GM10847 (cell line): ENCODE measurements around the gene LANCL3.

Source experiments
- POLR2A ChIP-seq: IDR thresholded peaks from 2 replicates; pipeline ENCODE4 v1.6.1; 2011; ENCODE audit not compliant: insufficient read length; ENCODE audit errors: extremely low read depth

The LANCL3 gene

GRCh38 chrX:37677243-37677642, 105.8 kb downstream of the LANCL3 start:
- TF ChIP-seq POLR2A, result no peak

GRCh38 chrX:37677765-37678164, 106.3 kb downstream of the LANCL3 start:
- no peak for TF ChIP-seq POLR2A

DNA sequence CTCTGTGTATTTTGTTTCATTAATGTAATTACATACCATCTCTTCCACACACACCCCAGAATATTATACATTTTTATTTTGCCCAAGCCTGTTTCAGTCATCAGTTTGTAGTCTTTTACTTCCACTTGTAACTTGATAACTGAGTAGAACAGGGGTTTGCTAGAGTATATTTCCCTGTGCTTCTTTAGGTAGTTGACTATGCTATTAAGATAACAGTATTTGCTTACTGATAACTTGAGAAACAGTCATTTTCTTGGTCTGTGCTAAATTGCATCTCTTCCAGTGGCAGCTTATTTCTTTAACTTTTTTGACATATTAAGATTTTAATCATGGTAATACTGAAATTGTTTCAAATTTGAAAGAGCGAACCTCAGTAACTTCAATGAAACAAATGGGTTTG, 107.1 kb downstream of the LANCL3 start:
- no peak for TF ChIP-seq POLR2A

GRCh38 chrX:37679230-37679629, 107.8 kb downstream of the LANCL3 start:
- no peak for TF ChIP-seq POLR2A

- TF ChIP-seq POLR2A, result no peak
Measured at GRCh38 chrX:37679888-37680287, 108.4 kb downstream of the LANCL3 start.

DNA sequence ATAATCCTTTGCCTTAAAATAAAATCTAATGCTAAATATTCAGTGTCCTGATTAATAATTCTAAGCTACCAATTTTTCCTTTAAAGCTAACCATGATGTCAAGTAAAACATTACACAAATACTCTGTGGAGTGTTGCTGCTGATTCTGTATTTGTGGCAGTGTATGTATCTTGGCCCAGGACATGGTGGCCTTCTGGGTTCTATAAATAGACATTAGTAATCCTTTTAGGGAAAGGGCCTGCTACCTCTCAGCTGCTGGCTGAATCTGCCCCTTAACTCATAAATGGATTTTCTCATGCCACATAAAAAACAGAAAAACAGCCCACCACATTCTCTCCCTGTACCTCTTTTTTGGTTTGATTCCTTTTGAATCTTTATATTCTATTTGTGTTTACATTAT, 113.0 kb downstream of the LANCL3 start:
- no peak for TF ChIP-seq POLR2A

DNA sequence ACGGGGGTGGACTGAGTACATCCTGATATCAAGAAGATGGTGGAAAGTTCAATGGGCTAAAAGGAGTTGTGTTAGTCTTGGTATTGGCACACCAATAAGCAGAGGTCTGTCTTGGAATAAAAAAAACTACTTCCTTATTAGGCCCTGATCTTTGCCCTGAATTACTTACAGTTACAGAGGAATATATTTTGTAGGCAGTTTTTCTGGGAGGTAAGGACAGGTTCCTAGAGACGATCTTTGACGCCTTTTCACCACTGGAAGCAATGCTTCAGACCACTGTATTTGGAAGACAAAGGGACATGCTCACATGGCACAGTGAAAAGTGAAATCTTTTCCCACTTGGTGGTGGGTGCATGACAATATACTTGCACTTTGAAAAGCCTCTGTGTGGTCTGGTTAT, 113.5 kb downstream of the LANCL3 start:
- no peak for TF ChIP-seq POLR2A

- no peak for TF ChIP-seq POLR2A
Measured at GRCh38 chrX:37685381-37686359, 114.2 kb downstream of the LANCL3 start, which contains the start of gene XK. Gene XK (plus strand): TSS chrX:37685791. CDS start chrX:37685962, 171 bp downstream.

GRCh38 chrX:37686369-37686995, 115.0 kb downstream of the LANCL3 start:
- no peak for TF ChIP-seq POLR2A

DNA sequence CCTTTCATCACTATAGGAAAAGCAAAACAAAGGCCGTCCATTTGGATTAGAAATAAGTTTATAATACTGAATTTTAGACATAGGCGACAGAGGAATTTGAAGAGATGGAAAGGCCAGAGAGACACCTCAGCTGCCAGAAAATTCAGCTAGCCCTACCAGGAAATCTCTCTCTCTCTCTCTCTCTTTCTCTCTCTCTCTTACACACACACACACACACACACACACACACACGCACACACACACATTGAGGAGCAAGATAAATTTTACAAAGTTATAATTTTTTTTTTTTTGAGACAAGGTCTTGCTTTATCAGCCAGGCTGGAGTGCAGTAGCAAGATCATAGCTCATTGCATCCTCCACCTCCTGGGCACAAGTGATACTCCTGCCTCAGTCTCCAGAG, 115.5 kb downstream of the LANCL3 start:
- TF ChIP-seq POLR2A, result no peak

DNA sequence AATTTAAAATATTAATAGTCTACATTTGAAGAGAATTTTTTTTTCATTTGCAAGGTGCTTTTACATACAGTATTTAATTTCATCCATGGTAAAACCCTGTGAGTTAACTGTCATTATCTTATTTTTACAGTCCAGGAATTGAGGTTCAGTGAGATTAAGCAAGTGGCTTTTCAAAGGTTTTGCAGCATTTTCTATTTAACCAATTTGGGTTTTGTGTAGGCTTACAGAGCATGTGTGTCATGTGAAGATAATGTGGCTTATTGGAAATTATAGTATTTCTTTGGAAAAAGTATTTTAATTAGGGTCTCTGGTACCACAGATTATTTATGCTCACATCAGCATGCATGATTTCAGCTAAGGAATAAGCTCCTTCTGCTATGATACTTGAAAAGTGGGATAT, 118.7 kb downstream of the LANCL3 start:
- no peak for TF ChIP-seq POLR2A

- TF ChIP-seq POLR2A, result no peak
Measured at GRCh38 chrX:37692918-37693317, 121.5 kb downstream of the LANCL3 start.

DNA sequence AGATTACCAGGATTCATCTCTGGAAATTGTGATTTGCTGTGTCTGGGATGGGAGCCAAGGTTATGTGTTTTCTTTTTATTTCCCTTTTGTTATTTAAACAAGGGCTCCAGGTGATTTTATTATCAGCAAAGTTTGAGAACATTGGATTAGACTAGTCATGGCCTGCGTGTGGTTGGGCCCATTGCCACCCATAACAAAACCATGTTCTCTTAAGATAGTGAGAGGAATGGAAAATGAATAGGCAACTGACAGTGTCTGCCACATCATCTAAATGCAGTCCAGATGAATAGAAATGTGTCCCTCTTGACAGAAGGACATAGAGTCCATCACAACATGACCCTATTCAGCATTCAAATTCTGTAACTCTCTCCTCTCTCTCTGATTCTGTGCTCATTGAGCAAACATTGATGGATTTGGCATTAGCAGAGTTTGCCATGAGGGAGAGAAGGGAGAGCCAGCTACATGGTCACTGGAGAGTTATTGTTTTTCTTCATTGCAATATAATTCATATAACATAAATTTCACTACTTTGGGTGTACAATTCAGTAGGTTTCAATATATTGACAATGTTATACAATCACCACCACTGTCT, 125.8 kb downstream of the LANCL3 start:
- TF ChIP-seq POLR2A, result no peak

GRCh38 chrX:37701588-37701987, 130.1 kb downstream of the LANCL3 start:
- no peak for TF ChIP-seq POLR2A

DNA sequence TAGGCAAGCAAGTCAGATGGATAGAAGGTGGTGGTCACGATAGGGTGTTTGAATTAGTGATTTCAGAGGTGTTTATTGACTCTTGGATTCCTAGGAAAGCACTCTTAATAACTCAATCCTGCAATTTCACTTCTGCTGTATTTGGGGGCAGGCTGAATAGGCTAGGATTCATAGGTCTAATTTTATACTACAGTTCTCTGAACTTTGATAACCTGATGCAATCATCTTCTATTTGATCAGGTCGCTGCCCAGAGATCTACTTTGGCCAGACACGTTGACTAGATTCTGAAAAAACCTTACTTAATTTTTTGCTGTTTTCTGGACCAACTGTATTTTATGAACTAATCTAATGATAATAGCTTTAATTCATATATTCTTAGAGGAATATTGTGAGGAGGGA, 140.5 kb downstream of the LANCL3 start:
- no peak for TF ChIP-seq POLR2A

DNA sequence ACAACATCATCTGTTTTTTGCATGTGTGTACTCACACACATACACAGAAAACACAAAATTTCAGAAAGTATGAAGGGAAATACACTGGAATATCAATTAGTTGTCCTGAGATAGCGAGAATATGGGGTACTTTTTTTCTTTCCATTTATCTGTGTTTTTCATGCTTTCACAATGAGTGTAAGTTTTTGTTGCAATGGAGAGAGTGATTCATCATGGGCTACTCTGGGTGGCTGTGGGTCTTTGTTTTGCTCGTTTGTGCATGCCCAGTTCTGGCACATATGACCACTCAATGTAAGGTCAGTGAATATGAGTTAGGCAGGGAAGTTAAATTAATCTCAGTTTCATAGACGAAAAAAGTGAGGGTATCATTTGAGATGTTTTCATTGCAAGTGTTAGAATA, 141.0 kb downstream of the LANCL3 start:
- TF ChIP-seq POLR2A, result no peak
